Natural killer cell (primary cell): Measurements from ENCODE around the gene PANX2. TPM values are rescaled to one million over a fixed set of nuclear protein-coding genes. Genes with fewer than 3 reads are reported as not detected.

Source experiments
- ATAC-seq, 3 donors: fragments of 150-1000 bp in 2 of 3; fragments of 200-7000 bp in 1 of 3; cut with Tn5 transposase; 1 replicate in 1 of 3; 2 replicates in 2 of 3; pipeline ENCODE4 v1.10.0; 2021; ENCODE audit warnings: mild to moderate bottlenecking in 2 of 3, moderate library complexity in 2 of 3
- DNase-seq, 2 donors: peaks; one replicate each; pipeline versions ENCODE4 v3.0.0 to v3.0.0-alpha.2; 2013 to 2021; ENCODE audit warnings: mixed read lengths in 1 of 2
- H3K27ac ChIP-seq: one replicate; pipeline ENCODE4 v1.5.1; 2013; ENCODE audit warnings: mild to moderate bottlenecking, low read length
- H3K27me3 ChIP-seq: one replicate; pipeline ENCODE4 v1.6.1; 2013; ENCODE audit warnings: low read length; ENCODE audit not compliant: control insufficient read depth, insufficient read depth
- H3K36me3 ChIP-seq: one replicate; pipeline ENCODE4 v1.6.1; 2013; ENCODE audit warnings: low read length; ENCODE audit not compliant: control insufficient read depth, insufficient read depth
- H3K4me1 ChIP-seq: one replicate; pipeline ENCODE4 v1.6.1; 2013; ENCODE audit warnings: low read length; ENCODE audit not compliant: control insufficient read depth, insufficient read depth
- H3K4me3 ChIP-seq: one replicate; pipeline ENCODE4 v1.5.1; 2013; ENCODE audit warnings: low read length
- H3K9me3 ChIP-seq: one replicate; pipeline ENCODE4 v1.6.1; 2013; ENCODE audit warnings: low read length; ENCODE audit not compliant: control insufficient read depth, insufficient read depth
- H3K27ac Mint-ChIP-seq, 2 donors: one replicate each; pipeline ENCODE4 v1.8.0; 2022; ENCODE audit warnings: mild to moderate bottlenecking in 2 of 2, mixed read lengths in 2 of 2, moderate library complexity in 1 of 2
- H3K27me3 Mint-ChIP-seq, 2 donors: one replicate each; pipeline ENCODE4 v1.8.0; 2022; ENCODE audit warnings: low read depth in 2 of 2, mixed read lengths in 2 of 2
- H3K36me3 Mint-ChIP-seq: one replicate; pipeline ENCODE4 v1.8.0; 2022; ENCODE audit warnings: mixed read lengths
- H3K4me1 Mint-ChIP-seq, 2 donors: one replicate each; pipeline ENCODE4 v1.8.0; 2022; ENCODE audit warnings: mixed read lengths in 2 of 2
- H3K4me3 Mint-ChIP-seq: one replicate; pipeline ENCODE4 v1.8.0; 2022; ENCODE audit warnings: mild to moderate bottlenecking, moderate library complexity, mixed read lengths
- H3K9me3 Mint-ChIP-seq, 2 donors: one replicate each; pipeline ENCODE4 v1.8.0; 2022; ENCODE audit warnings: mixed read lengths in 2 of 2
- WGBS: methylation state at CpG from one replicate; pipeline ENCODE4 v1.1.7; 2013; ENCODE audit warnings: missing lambda C conversion rate; ENCODE audit not compliant: insufficient coverage; 5-methylcytosine and 5-hydroxymethylcytosine counted together
- intact Hi-C: fragments of 100-400 bp; cut with micrococcal nuclease; formaldehyde crosslinking; loops from one replicate; pipeline ENCODE4 v1.14.2; 2022
- total RNA-seq, 4 donors: library from RNA; stranded (reverse); fragments of 120-200 nt in 1 of 4; gene quantifications; one replicate each; pipeline versions ENCODE4 v1.2.3 to v1.2.4, GENCODE V29; 2013 to 2022
- TF ChIP-seq, protein P1 (sequence below): fragments of 200-600 bp; IDR thresholded peaks from one replicate; pipeline ENCODE4 v1.8.0; 2022; ENCODE audit warnings: antibody characterized with exemption

PANX2 gene
- total RNA-seq, 3 donors from 2014 or later (not counting 1 experiment from before 2014, with no cell fraction given): 0.16 to 3.4 (median 0.27) TPM

- peaks cover 19% of the 10 kb centered on the region for H3K27me3 ChIP-seq
- Mint-ChIP-seq H3K9me3 (no peaks in the 10 kb centered on the region), H3K27me3 (peaks cover 25 to 33% of the 10 kb centered on the region in 2 donors), H3K36me3 (no peaks in the 10 kb centered on the region), H3K4me3 (peak overlapping the region; percentile 63), H3K27ac (no peak overlapping the region), H3K4me1 (peaks cover 0 to 14% of the 10 kb centered on the region in 2 donors)
- no peak for DNase-seq
- no peaks in the 10 kb centered on the region for H3K9me3 ChIP-seq
- 85% methylated on average over 13 of the region's 13 CpGs for WGBS
- intact Hi-C loops: no loop called here
- ATAC-seq: no peak
- H3K4me3 ChIP-seq: no peak overlapping the region
- peaks cover 5% of the 10 kb centered on the region for H3K4me1 ChIP-seq
- H3K27ac ChIP-seq: no peak overlapping the region
- H3K36me3 ChIP-seq: no peaks in the 10 kb centered on the region
- TF ChIP-seq, protein P1, sequence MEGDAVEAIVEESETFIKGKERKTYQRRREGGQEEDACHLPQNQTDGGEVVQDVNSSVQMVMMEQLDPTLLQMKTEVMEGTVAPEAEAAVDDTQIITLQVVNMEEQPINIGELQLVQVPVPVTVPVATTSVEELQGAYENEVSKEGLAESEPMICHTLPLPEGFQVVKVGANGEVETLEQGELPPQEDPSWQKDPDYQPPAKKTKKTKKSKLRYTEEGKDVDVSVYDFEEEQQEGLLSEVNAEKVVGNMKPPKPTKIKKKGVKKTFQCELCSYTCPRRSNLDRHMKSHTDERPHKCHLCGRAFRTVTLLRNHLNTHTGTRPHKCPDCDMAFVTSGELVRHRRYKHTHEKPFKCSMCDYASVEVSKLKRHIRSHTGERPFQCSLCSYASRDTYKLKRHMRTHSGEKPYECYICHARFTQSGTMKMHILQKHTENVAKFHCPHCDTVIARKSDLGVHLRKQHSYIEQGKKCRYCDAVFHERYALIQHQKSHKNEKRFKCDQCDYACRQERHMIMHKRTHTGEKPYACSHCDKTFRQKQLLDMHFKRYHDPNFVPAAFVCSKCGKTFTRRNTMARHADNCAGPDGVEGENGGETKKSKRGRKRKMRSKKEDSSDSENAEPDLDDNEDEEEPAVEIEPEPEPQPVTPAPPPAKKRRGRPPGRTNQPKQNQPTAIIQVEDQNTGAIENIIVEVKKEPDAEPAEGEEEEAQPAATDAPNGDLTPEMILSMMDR: no peak
Measured at GRCh38 chr22:50171965-50172421, 1.5 kb downstream of the PANX2 start.

- TF ChIP-seq, protein P1: no peak
- ATAC-seq: no peak
- peak overlapping the region; percentile 63 for H3K4me3 Mint-ChIP-seq
- peaks cover 17% of the 10 kb centered on the region for H3K27me3 ChIP-seq
- H3K9me3 Mint-ChIP-seq: no peaks in the 10 kb centered on the region
- no peak overlapping the region for H3K27ac ChIP-seq
- DNase-seq: no peak
- no peaks in the 10 kb centered on the region for H3K36me3 ChIP-seq
- H3K36me3 Mint-ChIP-seq: no peaks in the 10 kb centered on the region
- WGBS: 37% methylated on average over 26 of the region's 26 CpGs
- peaks cover 5% of the 10 kb centered on the region for H3K4me1 ChIP-seq
- H3K9me3 ChIP-seq: no peaks in the 10 kb centered on the region
- no peak overlapping the region for H3K4me3 ChIP-seq
- H3K27me3 Mint-ChIP-seq: peaks cover 15 to 26% of the 10 kb centered on the region in 2 donors
- peaks cover 0 to 14% of the 10 kb centered on the region in 2 donors for H3K4me1 Mint-ChIP-seq
- H3K27ac Mint-ChIP-seq: no peak overlapping the region
- intact Hi-C loops: no loop called here
Measured at GRCh38 chr22:50173311-50173982, 2.9 kb downstream of the PANX2 start.

- Mint-ChIP-seq H3K27ac (no peak overlapping the region), H3K27me3 (peaks cover 10 to 21% of the 10 kb centered on the region in 2 donors), H3K9me3 (no peaks in the 10 kb centered on the region), H3K36me3 (no peaks in the 10 kb centered on the region), H3K4me3 (no peak overlapping the region), H3K4me1 (peaks cover 0 to 11% of the 10 kb centered on the region in 2 donors)
- DNase-seq (no peak), ATAC-seq (no peak)
- H3K9me3 ChIP-seq: no peaks in the 10 kb centered on the region
- H3K36me3 ChIP-seq: no peaks in the 10 kb centered on the region
- TF ChIP-seq, protein P1: no peak
- H3K4me3 ChIP-seq: no peak overlapping the region
- no peak overlapping the region for H3K27ac ChIP-seq
- 88% methylated on average over 6 of the region's 6 CpGs for WGBS
- peaks cover 15% of the 10 kb centered on the region for H3K27me3 ChIP-seq
- intact Hi-C loops: no loop called here
- H3K4me1 ChIP-seq: peaks cover 5% of the 10 kb centered on the region
Measured at GRCh38 chr22:50173983-50174355, 3.4 kb downstream of the PANX2 start.
